A673 (cell line): Measurements from ENCODE around the gene MAB21L4.

Experiments used
- EZH2 ChIP-seq: fragments of 200-600 bp; sonication (generic); IDR thresholded peaks from 2 replicates; pipeline ENCODE4 v1.6.1; 2017; ENCODE audit warnings: borderline replicate concordance, low read depth, mild to moderate bottlenecking, mixed read lengths, antibody characterized with exemption, low read length; ENCODE audit not compliant: poor library complexity, severe bottlenecking
- TF ChIP-seq, protein P1 (sequence below): fragments of 300-800, 200-600 bp; sonication (generic); conservative IDR thresholded peaks from 2 replicates; pipeline ENCODE4 v1.5.1; 2017; ENCODE audit warnings: low read depth, mild to moderate bottlenecking, antibody characterized with exemption, low read length, moderate library complexity, mixed read lengths

DNA sequence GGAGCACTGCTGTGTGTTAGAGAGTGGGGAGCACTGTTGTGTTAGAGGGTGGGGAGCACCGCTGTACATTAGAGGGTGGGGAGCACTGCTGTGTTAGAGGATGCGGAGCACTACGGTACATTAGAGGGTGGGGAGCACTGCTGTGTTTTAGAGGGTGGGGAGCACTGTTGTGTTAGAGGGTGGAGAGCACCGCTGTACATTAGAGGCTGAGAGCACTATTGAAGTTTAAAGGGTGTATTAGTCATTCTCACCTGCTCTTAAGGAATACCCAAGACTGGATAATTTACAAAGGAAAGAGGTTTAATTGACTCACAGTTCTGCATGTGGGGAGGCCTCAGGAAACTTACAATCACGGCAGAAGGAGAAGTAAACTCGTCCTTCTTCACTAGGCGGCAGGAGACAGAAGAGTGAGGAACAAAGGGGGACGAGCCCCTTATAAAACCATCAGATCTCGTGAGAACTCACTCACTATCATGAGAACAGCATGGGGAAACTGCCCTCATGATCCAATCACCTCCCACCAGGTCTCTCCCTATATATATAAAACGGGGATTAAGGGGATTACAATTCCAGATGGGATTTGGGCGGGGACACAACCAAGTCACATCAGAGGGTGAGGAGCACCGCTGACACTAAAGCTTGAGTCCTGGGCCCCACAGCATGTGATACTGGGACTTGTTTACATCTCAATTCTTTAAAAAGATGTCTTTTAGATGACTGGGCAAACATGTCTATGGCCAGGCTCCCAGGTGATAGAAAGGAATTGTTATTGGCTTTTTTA is 46.9 kb downstream of the MAB21L4 start:
- TF ChIP-seq, protein P1, sequence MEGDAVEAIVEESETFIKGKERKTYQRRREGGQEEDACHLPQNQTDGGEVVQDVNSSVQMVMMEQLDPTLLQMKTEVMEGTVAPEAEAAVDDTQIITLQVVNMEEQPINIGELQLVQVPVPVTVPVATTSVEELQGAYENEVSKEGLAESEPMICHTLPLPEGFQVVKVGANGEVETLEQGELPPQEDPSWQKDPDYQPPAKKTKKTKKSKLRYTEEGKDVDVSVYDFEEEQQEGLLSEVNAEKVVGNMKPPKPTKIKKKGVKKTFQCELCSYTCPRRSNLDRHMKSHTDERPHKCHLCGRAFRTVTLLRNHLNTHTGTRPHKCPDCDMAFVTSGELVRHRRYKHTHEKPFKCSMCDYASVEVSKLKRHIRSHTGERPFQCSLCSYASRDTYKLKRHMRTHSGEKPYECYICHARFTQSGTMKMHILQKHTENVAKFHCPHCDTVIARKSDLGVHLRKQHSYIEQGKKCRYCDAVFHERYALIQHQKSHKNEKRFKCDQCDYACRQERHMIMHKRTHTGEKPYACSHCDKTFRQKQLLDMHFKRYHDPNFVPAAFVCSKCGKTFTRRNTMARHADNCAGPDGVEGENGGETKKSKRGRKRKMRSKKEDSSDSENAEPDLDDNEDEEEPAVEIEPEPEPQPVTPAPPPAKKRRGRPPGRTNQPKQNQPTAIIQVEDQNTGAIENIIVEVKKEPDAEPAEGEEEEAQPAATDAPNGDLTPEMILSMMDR, result no peak
- no peak for TF ChIP-seq EZH2
